HEK293 (cell line): ENCODE measurements around the gene HMGN4.

Source experiments
- CTCF ChIA-PET: fragments of 350-600 bp; formaldehyde crosslinking; extraction: SDS; loops from one replicate; lab custom pipeline; 2021; ENCODE audit warnings: antibody characterized with exemption; lab: Yijun Ruan, JAX
- POLR2A ChIA-PET: fragments of 300-600 bp; formaldehyde crosslinking; extraction: SDS; loops from one replicate; lab custom pipeline; 2020; ENCODE audit warnings: antibody characterized with exemption, inconsistent platforms; lab: Yijun Ruan, JAX
- H3K27ac ChIP-seq: fragments of 200-500 bp; sonication (Bioruptor generic); 2 replicates; pipeline ENCODE4 v1.5.1; 2014; ENCODE audit warnings: low read depth, low read length, control low read depth, inconsistent platforms; ENCODE audit errors: extremely low read depth
- H3K36me3 ChIP-seq, 2 experiments: fragments of 200-500 bp in 1 of 2; sonication (Bioruptor generic) in 1 of 2; 1 replicate in 1 of 2; 2 replicates in 1 of 2; pipeline ENCODE4 v1.5.1; 2014 to 2017; ENCODE audit warnings: inconsistent platforms in 2 of 2, low read length in 2 of 2; ENCODE audit not compliant: control insufficient read depth in 2 of 2, insufficient read depth in 1 of 2
- H3K4me1 ChIP-seq: fragments of 200-500 bp; sonication (Bioruptor generic); 2 replicates; pipeline ENCODE4 v1.5.1; 2014; ENCODE audit warnings: mild to moderate bottlenecking, low read length, inconsistent platforms; ENCODE audit not compliant: control insufficient read depth, insufficient read depth
- H3K4me3 ChIP-seq: 2 replicates; pipeline ENCODE4 v1.5.1; 2011; ENCODE audit warnings: low read depth, mild to moderate bottlenecking, control low read depth, low read length, moderate library complexity
- H3K9me3 ChIP-seq: fragments of 200-500 bp; sonication (Bioruptor generic); 2 replicates; pipeline ENCODE4 v1.5.1; 2014; ENCODE audit warnings: low read depth, low read length, inconsistent platforms; ENCODE audit not compliant: control insufficient read depth, insufficient read depth
- IKZF3 ChIP-seq: fragments of 450-650 bp; IDR thresholded peaks from 2 replicates; pipeline ENCODE4 v1.5.0; 2018; ENCODE audit warnings: missing biosample characterization, mild to moderate bottlenecking, missing genetic modification characterization, moderate library complexity
- KLF7 ChIP-seq: fragments of 450-650 bp; formaldehyde crosslinking; IDR thresholded peaks from 2 replicates; pipeline ENCODE4 v1.5.1; 2016; ENCODE audit warnings: missing biosample characterization, missing genetic modification characterization, borderline replicate concordance
- RBAK ChIP-seq: fragments of 450-650 bp; formaldehyde crosslinking; IDR thresholded peaks from 2 replicates; pipeline ENCODE4 v1.5.1; 2016; ENCODE audit warnings: missing biosample characterization, missing genetic modification characterization
- SP2 ChIP-seq: fragments of 450-650 bp; formaldehyde crosslinking; IDR thresholded peaks from 2 replicates; pipeline ENCODE4 v1.5.1; 2016; ENCODE audit warnings: missing biosample characterization, missing genetic modification characterization
- SP3 ChIP-seq: fragments of 450-650 bp; formaldehyde crosslinking; IDR thresholded peaks from 2 replicates; pipeline ENCODE4 v1.5.1; 2016; ENCODE audit warnings: missing biosample characterization, missing genetic modification characterization
- TCF7L2 ChIP-seq: IDR thresholded peaks from 2 replicates; pipeline ENCODE4 v1.6.1; 2011; ENCODE audit warnings: low read depth, mild to moderate bottlenecking, inconsistent platforms, low read length, moderate library complexity, borderline replicate concordance
- TRIM28 ChIP-seq: IDR thresholded peaks from 2 replicates; pipeline ENCODE4 v1.6.1; 2011; ENCODE audit warnings: low read length, control low read depth, borderline replicate concordance
- ZBTB21 ChIP-seq: fragments of 450-650 bp; formaldehyde crosslinking; IDR thresholded peaks from 2 replicates; pipeline ENCODE4 v1.5.1; 2017; ENCODE audit warnings: missing biosample characterization, missing genetic modification characterization
- ZBTB8A ChIP-seq: fragments of 450-650 bp; formaldehyde crosslinking; IDR thresholded peaks from 2 replicates; pipeline ENCODE4 v1.5.1; 2016; ENCODE audit warnings: missing biosample characterization, missing genetic modification characterization
- ZIC2 ChIP-seq: fragments of 450-650 bp; formaldehyde crosslinking; IDR thresholded peaks from 2 replicates; pipeline ENCODE4 v1.5.1; 2016; ENCODE audit warnings: missing biosample characterization, missing genetic modification characterization
- ZNF112 ChIP-seq: fragments of 450-650 bp; formaldehyde crosslinking; IDR thresholded peaks from 2 replicates; pipeline ENCODE4 v1.5.0; 2017; ENCODE audit warnings: missing biosample characterization, missing genetic modification characterization
- ZNF16 ChIP-seq: fragments of 450-650 bp; formaldehyde crosslinking; IDR thresholded peaks from 2 replicates; pipeline ENCODE4 v1.5.1; 2016; ENCODE audit warnings: low read depth, missing biosample characterization, missing genetic modification characterization
- ZNF184 ChIP-seq: fragments of 450-650 bp; IDR thresholded peaks from 2 replicates; pipeline ENCODE4 v1.5.1; 2018; ENCODE audit warnings: missing biosample characterization, mild to moderate bottlenecking, missing genetic modification characterization
- ZNF202 ChIP-seq: fragments of 450-650 bp; formaldehyde crosslinking; IDR thresholded peaks from 2 replicates; pipeline ENCODE4 v1.5.1; 2016; ENCODE audit warnings: missing biosample characterization, missing genetic modification characterization, borderline replicate concordance
- ZNF274 ChIP-seq, 2 experiments: fragments of 200-500 bp in 1 of 2; fragments of 450-650 bp in 1 of 2; sonication (Bioruptor generic) in 1 of 2; formaldehyde crosslinking in 1 of 2; IDR thresholded peaks; 2 replicates each; pipeline versions ENCODE4 v1.5.1 to v1.6.1; 2014 to 2016; ENCODE audit warnings: borderline replicate concordance in 1 of 2, inconsistent platforms in 1 of 2, low read length in 1 of 2, missing biosample characterization in 1 of 2, missing genetic modification characterization in 1 of 2
- ZNF324 ChIP-seq: fragments of 450-650 bp; formaldehyde crosslinking; IDR thresholded peaks from 2 replicates; pipeline ENCODE4 v1.5.1; 2016; ENCODE audit warnings: missing biosample characterization, missing genetic modification characterization
- ZNF426 ChIP-seq: fragments of 450-650 bp; formaldehyde crosslinking; IDR thresholded peaks from 2 replicates; pipeline ENCODE4 v1.5.1; 2017; ENCODE audit warnings: missing biosample characterization, missing genetic modification characterization, mild to moderate bottlenecking, inconsistent platforms, moderate library complexity
- ZNF473 ChIP-seq: fragments of 450-650 bp; formaldehyde crosslinking; IDR thresholded peaks from 2 replicates; pipeline ENCODE4 v1.5.1; 2017; ENCODE audit warnings: missing biosample characterization, missing genetic modification characterization
- ZNF558 ChIP-seq: fragments of 450-650 bp; formaldehyde crosslinking; IDR thresholded peaks from 2 replicates; pipeline ENCODE4 v1.5.1; 2016; ENCODE audit warnings: missing biosample characterization, missing genetic modification characterization
- ZNF621 ChIP-seq: fragments of 450-650 bp; formaldehyde crosslinking; IDR thresholded peaks from 2 replicates; pipeline ENCODE4 v1.5.1; 2017; ENCODE audit warnings: missing biosample characterization, missing genetic modification characterization
- ZNF626 ChIP-seq: fragments of 450-650 bp; sonication (Bioruptor Pico); formaldehyde crosslinking; IDR thresholded peaks from 2 replicates; pipeline ENCODE4 v1.5.1; 2018; ENCODE audit warnings: missing biosample characterization, missing genetic modification characterization, inconsistent platforms
- ZNF664 ChIP-seq: fragments of 450-650 bp; formaldehyde crosslinking; IDR thresholded peaks from 2 replicates; pipeline ENCODE4 v1.5.1; 2016; ENCODE audit warnings: missing biosample characterization, missing genetic modification characterization
- ZNF747 ChIP-seq: fragments of 450-650 bp; formaldehyde crosslinking; IDR thresholded peaks from 2 replicates; pipeline ENCODE4 v1.5.1; 2016; ENCODE audit warnings: missing biosample characterization, missing genetic modification characterization
- ZNF830 ChIP-seq: fragments of 450-650 bp; IDR thresholded peaks from 2 replicates; pipeline ENCODE4 v1.5.0; 2018; ENCODE audit warnings: missing biosample characterization, missing genetic modification characterization, low read depth, mild to moderate bottlenecking, moderate library complexity
- ZNF843 ChIP-seq: fragments of 450-650 bp; formaldehyde crosslinking; IDR thresholded peaks from 2 replicates; pipeline ENCODE4 v1.5.1; 2016; ENCODE audit warnings: missing biosample characterization, missing genetic modification characterization
- ZSCAN16 ChIP-seq: fragments of 450-650 bp; formaldehyde crosslinking; IDR thresholded peaks from 2 replicates; pipeline ENCODE4 v1.5.1; 2016; ENCODE audit warnings: missing biosample characterization, missing genetic modification characterization
- TF ChIP-seq, protein P1 (sequence below): fragments of 450-650 bp; formaldehyde crosslinking; IDR thresholded peaks from 2 replicates; pipeline ENCODE4 v1.5.1; 2017; ENCODE audit warnings: missing biosample characterization, mild to moderate bottlenecking, missing genetic modification characterization, moderate library complexity
- TF ChIP-seq, protein P2 (sequence below): fragments of 450-650 bp; formaldehyde crosslinking; IDR thresholded peaks from 2 replicates; pipeline ENCODE4 v1.5.1; 2016; ENCODE audit warnings: missing biosample characterization, missing genetic modification characterization
- TF ChIP-seq, protein P3 (sequence below): fragments of 450-650 bp; formaldehyde crosslinking; IDR thresholded peaks from 2 replicates; pipeline ENCODE4 v1.5.1; 2017; ENCODE audit warnings: missing biosample characterization, missing genetic modification characterization
- TF ChIP-seq, protein P4 (sequence below): fragments of 450-650 bp; formaldehyde crosslinking; IDR thresholded peaks from 2 replicates; pipeline ENCODE4 v1.5.1; 2016; ENCODE audit warnings: missing biosample characterization, missing genetic modification characterization, low read depth

Gene HMGN4

DNA sequence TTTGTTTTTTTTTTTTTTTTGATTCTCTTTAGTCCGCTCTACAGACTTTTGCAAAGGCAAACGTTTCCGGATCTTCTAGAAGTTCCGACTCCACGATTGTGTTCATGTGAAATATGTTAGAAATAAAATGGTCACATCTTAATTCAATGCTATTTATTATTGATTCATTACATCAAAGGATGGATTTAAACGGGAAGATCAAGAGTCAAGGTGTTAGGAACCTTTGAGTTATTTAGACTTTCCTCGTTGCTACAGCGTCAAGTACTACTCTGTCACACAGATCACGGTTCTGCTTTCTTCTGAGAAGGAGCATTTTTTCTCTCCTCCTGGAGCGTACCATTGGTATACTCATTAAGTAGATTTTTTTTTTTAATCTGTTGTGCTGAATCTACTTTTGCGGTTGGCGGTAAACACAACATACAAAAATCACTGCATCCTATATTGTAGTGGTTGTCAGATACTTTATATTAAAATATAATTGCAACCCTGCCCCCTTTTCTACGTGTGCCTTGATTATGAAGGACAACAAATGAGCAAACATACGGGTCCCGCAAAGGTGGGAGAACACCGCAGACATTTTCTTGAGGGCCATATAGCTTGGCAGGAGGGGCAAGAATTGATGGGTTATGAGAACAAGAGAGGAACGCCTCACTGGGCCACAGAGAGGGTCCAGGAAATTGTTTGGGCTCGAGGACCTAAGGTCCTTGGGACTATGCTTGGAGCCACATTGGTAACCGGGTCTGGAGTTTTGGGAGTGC, 17.5 kb downstream of the HMGN4 start (continued):
- no peak for TF ChIP-seq KLF7 (tag by site-specific recombination)
- no peak for TF ChIP-seq ZNF473
- TF ChIP-seq ZBTB8A (tag by site-specific recombination) = 0 out of 2 replicates have a peak, but pooled peaks have one; percentile 4
- TF ChIP-seq SP2 (tag by site-specific recombination) = no peak
- TF ChIP-seq ZSCAN16 (tag by site-specific recombination) = no peak

- Histone ChIP-seq H3K4me3 (no peak overlapping the region), H3K9me3 (no peaks in the 10 kb centered on the region), H3K36me3 (no peaks in the 10 kb centered on the region), H3K27ac (no peak overlapping the region; the same call in 1 of the 2 replicates), H3K4me1 (no peaks in the 10 kb centered on the region)
- POLR2A ChIA-PET = interaction anchor here (0.6 to 1.6 kb wide), 17 partner anchors 12 to 1779 kb away, joined by 3 to 9 read pairs (median 4); partner anchors contain the start of gene HMGN4
- CTCF ChIA-PET = interaction anchor here (0.5 to 1.9 kb wide), 9 partner anchors 12 to 1705 kb away, joined by 3 to 14 read pairs (median 4); no protein-coding TSS in a partner anchor
- TF ChIP-seq, protein P1, sequence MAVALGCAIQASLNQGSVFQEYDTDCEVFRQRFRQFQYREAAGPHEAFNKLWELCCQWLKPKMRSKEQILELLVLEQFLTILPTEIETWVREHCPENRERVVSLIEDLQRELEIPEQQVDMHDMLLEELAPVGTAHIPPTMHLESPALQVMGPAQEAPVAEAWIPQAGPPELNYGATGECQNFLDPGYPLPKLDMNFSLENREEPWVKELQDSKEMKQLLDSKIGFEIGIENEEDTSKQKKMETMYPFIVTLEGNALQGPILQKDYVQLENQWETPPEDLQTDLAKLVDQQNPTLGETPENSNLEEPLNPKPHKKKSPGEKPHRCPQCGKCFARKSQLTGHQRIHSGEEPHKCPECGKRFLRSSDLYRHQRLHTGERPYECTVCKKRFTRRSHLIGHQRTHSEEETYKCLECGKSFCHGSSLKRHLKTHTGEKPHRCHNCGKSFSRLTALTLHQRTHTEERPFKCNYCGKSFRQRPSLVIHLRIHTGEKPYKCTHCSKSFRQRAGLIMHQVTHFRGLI (tag by site-specific recombination) = peak; percentile 35; the same call in 1 of the 2 replicates
- TF ChIP-seq ZNF843 (tag by site-specific recombination) (peak; percentile 50; the same call in 1 of the 2 replicates), ZNF16 (tag by site-specific recombination) (no peak), TCF7L2 (no peak), ZIC2 (no peak), TRIM28 (peak; percentile 77; the same call in 1 of the 2 replicates), SP2 (tag by site-specific recombination) (no peak), ZNF830 (tag by site-specific recombination) (no peak), ZNF112 (tag by site-specific recombination) (no peak), ZNF184 (peak; percentile 75), ZNF202 (tag by site-specific recombination) (no peak), SP3 (tag by site-specific recombination) (peak; percentile 32; the same call in 1 of the 2 replicates), ZNF324 (no peak), ZNF621 (tag by site-specific recombination) (no peak), ZNF664 (no peak), ZNF426 (no peak), ZNF747 (tag by site-specific recombination) (no peak), ZNF626 (no peak), IKZF3 (tag by site-specific recombination) (peak; percentile 99), ZNF558 (tag by site-specific recombination) (peak; percentile 56; the same call in 1 of the 2 replicates), ZBTB21 (tag by site-specific recombination) (0 out of 2 replicates have a peak, but pooled peaks have one; percentile 25), ZNF274 (IDR thresholded peaks at IDR 0.05; ENCODE audit: low read length) (no peak), ZNF274 (tag by site-specific recombination; IDR thresholded peaks at IDR 0.05; ENCODE audit: borderline replicate concordance) (no peak), RBAK (tag by site-specific recombination) (no peak)
- TF ChIP-seq, protein P2, sequence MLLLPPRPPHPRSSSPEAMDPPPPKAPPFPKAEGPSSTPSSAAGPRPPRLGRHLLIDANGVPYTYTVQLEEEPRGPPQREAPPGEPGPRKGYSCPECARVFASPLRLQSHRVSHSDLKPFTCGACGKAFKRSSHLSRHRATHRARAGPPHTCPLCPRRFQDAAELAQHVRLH (tag by site-specific recombination) = peak; percentile 70; the same call in 1 of the 2 replicates
- TF ChIP-seq, protein P3, sequence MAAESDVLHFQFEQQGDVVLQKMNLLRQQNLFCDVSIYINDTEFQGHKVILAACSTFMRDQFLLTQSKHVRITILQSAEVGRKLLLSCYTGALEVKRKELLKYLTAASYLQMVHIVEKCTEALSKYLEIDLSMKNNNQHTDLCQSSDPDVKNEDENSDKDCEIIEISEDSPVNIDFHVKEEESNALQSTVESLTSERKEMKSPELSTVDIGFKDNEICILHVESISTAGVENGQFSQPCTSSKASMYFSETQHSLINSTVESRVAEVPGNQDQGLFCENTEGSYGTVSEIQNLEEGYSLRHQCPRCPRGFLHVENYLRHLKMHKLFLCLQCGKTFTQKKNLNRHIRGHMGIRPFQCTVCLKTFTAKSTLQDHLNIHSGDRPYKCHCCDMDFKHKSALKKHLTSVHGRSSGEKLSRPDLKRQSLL (tag by site-specific recombination) = peak; percentile 39
- TF ChIP-seq, protein P4, sequence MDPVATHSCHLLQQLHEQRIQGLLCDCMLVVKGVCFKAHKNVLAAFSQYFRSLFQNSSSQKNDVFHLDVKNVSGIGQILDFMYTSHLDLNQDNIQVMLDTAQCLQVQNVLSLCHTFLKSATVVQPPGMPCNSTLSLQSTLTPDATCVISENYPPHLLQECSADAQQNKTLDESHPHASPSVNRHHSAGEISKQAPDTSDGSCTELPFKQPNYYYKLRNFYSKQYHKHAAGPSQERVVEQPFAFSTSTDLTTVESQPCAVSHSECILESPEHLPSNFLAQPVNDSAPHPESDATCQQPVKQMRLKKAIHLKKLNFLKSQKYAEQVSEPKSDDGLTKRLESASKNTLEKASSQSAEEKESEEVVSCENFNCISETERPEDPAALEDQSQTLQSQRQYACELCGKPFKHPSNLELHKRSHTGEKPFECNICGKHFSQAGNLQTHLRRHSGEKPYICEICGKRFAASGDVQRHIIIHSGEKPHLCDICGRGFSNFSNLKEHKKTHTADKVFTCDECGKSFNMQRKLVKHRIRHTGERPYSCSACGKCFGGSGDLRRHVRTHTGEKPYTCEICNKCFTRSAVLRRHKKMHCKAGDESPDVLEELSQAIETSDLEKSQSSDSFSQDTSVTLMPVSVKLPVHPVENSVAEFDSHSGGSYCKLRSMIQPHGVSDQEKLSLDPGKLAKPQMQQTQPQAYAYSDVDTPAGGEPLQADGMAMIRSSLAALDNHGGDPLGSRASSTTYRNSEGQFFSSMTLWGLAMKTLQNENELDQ (tag by site-specific recombination) = no peak
Observed at GRCh38 chr6:26556263-26557070, 18.3 kb downstream of the HMGN4 start.
